ENCODE data around the gene RMI2. TPM values are rescaled to one million over a fixed set of nuclear protein-coding genes. Genes with fewer than 3 reads are reported as not detected.

RMI2 gene
- total and polyA plus RNA-seq, 2 of the 8 experiments (the other 6 are each of a cell fraction or from before 2014, with no cell fraction given) = 58.2 to 96.0 TPM

GRCh38 chr16:11333010-11333409, 12.2 kb upstream of the RMI2 start:
- H3K9me3 ChIP-seq (ENCODE audit: insufficient read depth in 2 of 2, low read depth in 1 of 2, low read length in 1 of 2) = peaks cover 7 to 12% of the 10 kb centered on the region in 2 experiments; a peak in 2 of 4 replicates
- POLR2A ChIA-PET (ENCODE audit: partially characterized antibody) = interaction anchor here (0.7 to 3.0 kb wide), 7 partner anchors 8 to 195 kb away, joined by 3 to 29 read pairs (median 6); partner anchors contain the start of gene SOCS1
- H3K9ac ChIP-seq (replicated peaks in 1 of 4; ENCODE audit: extremely low read depth in 1 of 4, low read depth in 3 of 4, low read length in 3 of 4) = no peak overlapping the region
- peaks cover 3 to 6% (median 4%) of the 10 kb centered on the region in 4 experiments; a peak in 6 of 7 replicates for H3K4me1 ChIP-seq (replicated peaks in 1 of 4; ENCODE audit: control insufficient read depth in 3 of 4, insufficient read depth in 4 of 4, low read length in 3 of 4)
- peak overlapping the region; percentile 68 for H2BK20ac ChIP-seq (ENCODE audit: low read length)
- no peaks in the 10 kb centered on the region for H3K79me1 ChIP-seq (ENCODE audit: low read depth, low read length)
- H4K20me1 ChIP-seq (replicated peaks in 1 of 2; ENCODE audit: control insufficient read depth in 1 of 2, insufficient read depth in 2 of 2, low read length in 2 of 2) = no peaks in the 10 kb centered on the region
- H2BK120ac ChIP-seq (replicated peaks; ENCODE audit: low read depth, low read length) = peak overlapping the region; percentile 76
- TF ChIP-seq KDM1A (IDR thresholded peaks at IDR 0.05; ENCODE audit: borderline replicate concordance, low read length) (peak; percentile 80; the same call in 1 of the 2 replicates), GTF2F1 (IDR thresholded peaks at IDR 0.05; ENCODE audit: borderline replicate concordance, low read depth, low read length) (no peak), CEBPB (IDR thresholded peaks at IDR 0.05; ENCODE audit: low read depth, low read length) (no peak), RFX5 (IDR thresholded peaks at IDR 0.05; ENCODE audit: borderline replicate concordance, low read depth, low read length) (no peak), SUZ12 (IDR thresholded peaks at IDR 0.05; ENCODE audit: low read length) (no peak), E2F6 (IDR thresholded peaks at IDR 0.05) (no peak), ATF2 (IDR thresholded peaks at IDR 0.05; ENCODE audit: low read length) (no peak), TAF1 (IDR thresholded peaks at IDR 0.05; ENCODE audit: low read depth, low read length) (no peak)
- no peak overlapping the region for H2BK5ac ChIP-seq (ENCODE audit: low read depth, low read length)
- FAIRE-seq (no peak), DNase-seq (ENCODE audit: low read depth in 1 of 2, low spot score in 2 of 2) (no peak)
- H4K91ac ChIP-seq (replicated peaks; ENCODE audit: insufficient read length, low read length) = peak overlapping the region; percentile 29
- H2BK15ac ChIP-seq (ENCODE audit: low read length) = peak overlapping the region; percentile 21; the same call in 1 of the 2 replicates
- H2AFZ ChIP-seq (ENCODE audit: low read length) = no peak overlapping the region
- CTCF ChIA-PET (ENCODE audit: partially characterized antibody) = interaction anchor here (0.7 to 2.6 kb wide), 9 partner anchors 9 to 114 kb away, joined by 3 to 12 read pairs (median 3); partner anchors contain the start of gene SOCS1
- peaks cover 2% of the 10 kb centered on the region; the same call in 1 of the 2 replicates for H3K23me2 ChIP-seq (ENCODE audit: low read depth, low read length)
- no peak overlapping the region for H4K8ac ChIP-seq (ENCODE audit: extremely low read depth, insufficient read depth, low read length)
- H3K23ac ChIP-seq (ENCODE audit: insufficient read length) = no peak overlapping the region
- no peak overlapping the region for H3K56ac ChIP-seq (replicated peaks; ENCODE audit: insufficient read length, low read depth, low read length)
- peak overlapping the region; percentile 75 for H2AK5ac ChIP-seq (ENCODE audit: low read depth, low read length)
- H4K5ac ChIP-seq (ENCODE audit: insufficient read length, low read depth, low read length) = no peak overlapping the region
- WGBS, 2 experiments (ENCODE audit: extremely low coverage in 1 of 2, insufficient coverage in 1 of 2, insufficient read length in 1 of 2, insufficient replicate concordance in 2 of 2, low coverage in 1 of 2, low lambda C conversion rate in 2 of 2, missing lambda C conversion rate in 1 of 2) = 88% methylated on average over 9 of the region's 9 CpGs; no CpG with 5 or more reads in 1 of the 2 experiments
- H3K27me3 ChIP-seq (replicated peaks in 1 of 4; ENCODE audit: control insufficient read depth in 3 of 4, extremely low read depth in 1 of 4, insufficient read depth in 3 of 4, low read length in 3 of 4) = no peaks in the 10 kb centered on the region
- no peak overlapping the region for H3K4me3 ChIP-seq (ENCODE audit: extremely low read depth in 1 of 4, insufficient read depth in 2 of 4, low read depth in 3 of 4, low read length in 4 of 4)
- no peaks in the 10 kb centered on the region for H3K79me2 ChIP-seq (ENCODE audit: control insufficient read depth in 1 of 2, insufficient read depth in 2 of 2, low read length in 2 of 2)
- H3K27ac ChIP-seq (ENCODE audit: low read depth, low read length) = no peak overlapping the region
- H3K36me3 ChIP-seq (ENCODE audit: control insufficient read depth in 2 of 4, insufficient read depth in 4 of 4, low read length in 3 of 4) = no peaks in the 10 kb centered on the region; a peak in 1 of 8 replicates
- no peak overlapping the region for H3K14ac ChIP-seq (ENCODE audit: insufficient read length)
- no peak overlapping the region for H3K4me2 ChIP-seq (ENCODE audit: insufficient read depth in 1 of 2, low read depth in 2 of 2, low read length in 2 of 2)
- peak overlapping the region; percentile 47 for H3K4ac ChIP-seq (replicated peaks; ENCODE audit: insufficient read length, low read depth, low read length)
- no peak overlapping the region for H3K18ac ChIP-seq (ENCODE audit: extremely low read depth, low read length)
- H2BK12ac ChIP-seq (ENCODE audit: low read depth, low read length) = peak overlapping the region; percentile 84; the same call in 1 of the 2 replicates
